HepG2 (cell line): ENCODE data around the gene STOML1. TPM values are rescaled to one million over a fixed set of nuclear protein-coding genes. Genes with fewer than 3 reads are reported as not detected.

Experiments
- CTCF ChIP-seq: sonication (generic); formaldehyde crosslinking; IDR thresholded peaks from 2 replicates; pipeline ENCODE4 v1.5.0; 2020; ENCODE audit warnings: mild to moderate bottlenecking, missing genetic modification reagents, moderate library complexity
- HINFP ChIP-seq: sonication (generic); formaldehyde crosslinking; IDR thresholded peaks from 2 replicates; pipeline ENCODE4 v1.4.0; 2020; ENCODE audit warnings: low read depth, mild to moderate bottlenecking, missing genetic modification reagents
- NR2F2 ChIP-seq: IDR thresholded peaks from 2 replicates; pipeline ENCODE4 v1.6.1; 2012; ENCODE audit warnings: low read depth, inconsistent platforms, borderline replicate concordance
- WIZ ChIP-seq: sonication (generic); formaldehyde crosslinking; IDR thresholded peaks from 2 replicates; pipeline ENCODE4 v1.5.1; 2020; ENCODE audit warnings: mild to moderate bottlenecking, missing genetic modification reagents
- ZFP41 ChIP-seq: sonication (generic); formaldehyde crosslinking; IDR thresholded peaks from 2 replicates; pipeline ENCODE4 v1.4.0; 2020; ENCODE audit warnings: mild to moderate bottlenecking, missing genetic modification reagents, borderline replicate concordance
- ZFX ChIP-seq: sonication (generic); formaldehyde crosslinking; IDR thresholded peaks from 2 replicates; pipeline ENCODE4 v1.4.0; 2020; ENCODE audit warnings: mild to moderate bottlenecking, low read depth, missing genetic modification reagents, moderate library complexity
- ZMYM3 ChIP-seq: sonication (generic); formaldehyde crosslinking; IDR thresholded peaks from 2 replicates; pipeline ENCODE4 v1.5.1; 2020; ENCODE audit warnings: mild to moderate bottlenecking, missing genetic modification reagents
- ZNF10 ChIP-seq: sonication (generic); formaldehyde crosslinking; IDR thresholded peaks from 2 replicates; pipeline ENCODE4 v1.4.0; 2020; ENCODE audit warnings: mild to moderate bottlenecking, low read depth, missing genetic modification reagents, borderline replicate concordance
- ZNF160 ChIP-seq: sonication (generic); formaldehyde crosslinking; IDR thresholded peaks from 2 replicates; pipeline ENCODE4 v1.8.0; 2022; ENCODE audit warnings: mild to moderate bottlenecking, inconsistent platforms, missing genetic modification reagents
- ZNF441 ChIP-seq: sonication (generic); formaldehyde crosslinking; IDR thresholded peaks from 2 replicates; pipeline ENCODE4 v1.7.0; 2021; ENCODE audit warnings: missing genetic modification reagents, borderline replicate concordance
- ZNF552 ChIP-seq: sonication (generic); formaldehyde crosslinking; IDR thresholded peaks from 2 replicates; pipeline ENCODE4 v1.9.0; 2022; ENCODE audit warnings: missing genetic modification reagents, mild to moderate bottlenecking, borderline replicate concordance
- polyA plus RNA-seq, 8 experiments: library from polyadenylated mRNA; depleted of rRNA in 3 of 8; stranded (reverse) in 7 of 8; unstranded in 1 of 8; fragments of >200 nt; fragmentation: Illumina TruSeq in 4 of 8; extraction: Trizol in 4 of 8; gene quantifications; 2 replicates each; pipeline versions ENCODE4 v1.2.1 to v1.2.3, GENCODE V29; 2011 to 2016; ENCODE audit warnings: low read depth in 4 of 8, missing spikeins in 1 of 8, mixed read lengths in 1 of 8; ENCODE audit not compliant: insufficient read depth in 1 of 8
- total RNA-seq, 5 experiments: library from RNA; depleted of rRNA; stranded (reverse); fragments of >200 nt; fragmentation: Illumina TruSeq; extraction: Trizol; gene quantifications; 2 replicates each; pipeline ENCODE4 v1.2.3, GENCODE V29; 2016; ENCODE audit warnings: low read depth in 1 of 5
- TF ChIP-seq, protein P1 (sequence below): sonication (generic); formaldehyde crosslinking; IDR thresholded peaks from 2 replicates; pipeline ENCODE4 v1.5.1; 2020; ENCODE audit warnings: missing genetic modification reagents, mild to moderate bottlenecking, borderline replicate concordance

Gene STOML1
- total and polyA plus RNA-seq, 2 of the 13 experiments (the other 11 are each of a cell fraction or from before 2014, with no cell fraction given) = 3.5 to 3.7 TPM

- TF ChIP-seq ZMYM3 (CRISPR knock-in tag) (no peak), NR2F2 (no peak), ZNF160 (no peak), ZFX (CRISPR knock-in tag) (peak; percentile 80), HINFP (no peak), CTCF (peak; percentile 87), ZNF10 (CRISPR knock-in tag) (no peak), ZFP41 (CRISPR knock-in tag) (no peak), WIZ (CRISPR knock-in tag) (no peak), ZNF441 (CRISPR knock-in tag) (no peak), ZNF552 (CRISPR knock-in tag) (no peak)
- TF ChIP-seq, protein P1, sequence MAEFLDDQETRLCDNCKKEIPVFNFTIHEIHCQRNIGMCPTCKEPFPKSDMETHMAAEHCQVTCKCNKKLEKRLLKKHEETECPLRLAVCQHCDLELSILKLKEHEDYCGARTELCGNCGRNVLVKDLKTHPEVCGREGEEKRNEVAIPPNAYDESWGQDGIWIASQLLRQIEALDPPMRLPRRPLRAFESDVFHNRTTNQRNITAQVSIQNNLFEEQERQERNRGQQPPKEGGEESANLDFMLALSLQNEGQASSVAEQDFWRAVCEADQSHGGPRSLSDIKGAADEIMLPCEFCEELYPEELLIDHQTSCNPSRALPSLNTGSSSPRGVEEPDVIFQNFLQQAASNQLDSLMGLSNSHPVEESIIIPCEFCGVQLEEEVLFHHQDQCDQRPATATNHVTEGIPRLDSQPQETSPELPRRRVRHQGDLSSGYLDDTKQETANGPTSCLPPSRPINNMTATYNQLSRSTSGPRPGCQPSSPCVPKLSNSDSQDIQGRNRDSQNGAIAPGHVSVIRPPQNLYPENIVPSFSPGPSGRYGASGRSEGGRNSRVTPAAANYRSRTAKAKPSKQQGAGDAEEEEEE = no peak
These were observed at the start of gene STOML1 (continued) for GRCh38 chr15:73991726-73992593.
